Measurements from ENCODE around the gene MUC3A.
"Not testable (repeated sequence)": the region's sequence is repeated elsewhere in the genome, so short reads cannot be mapped to it uniquely, and the experiment has no call there.

The MUC3A gene

GRCh38 chr7:100991631-100992030 is 42.3 kb downstream of the MUC3A start:
- Histone ChIP-seq H3K4me2 (no peak overlapping the region), H3K36me3 (no peaks in the 10 kb centered on the region; a peak in 1 of 22 replicates), H3K27me3 (no peaks in the 10 kb centered on the region), H3K9ac (no peak overlapping the region), H3K27ac (no peak overlapping the region), H4K20me1 (no peaks in the 10 kb centered on the region), H3K4me3 (no peak overlapping the region), H3K4me1 (no peaks in the 10 kb centered on the region), H3K9me3 (replicated peaks in 1 of 11) (peaks cover 16 to 40% (median 23%) of the 10 kb centered on the region in 11 experiments; a peak in 21 of 22 replicates)
- TF ChIP-seq Cebpa-rat (IDR thresholded peaks at IDR 0.05): no peak

DNA sequence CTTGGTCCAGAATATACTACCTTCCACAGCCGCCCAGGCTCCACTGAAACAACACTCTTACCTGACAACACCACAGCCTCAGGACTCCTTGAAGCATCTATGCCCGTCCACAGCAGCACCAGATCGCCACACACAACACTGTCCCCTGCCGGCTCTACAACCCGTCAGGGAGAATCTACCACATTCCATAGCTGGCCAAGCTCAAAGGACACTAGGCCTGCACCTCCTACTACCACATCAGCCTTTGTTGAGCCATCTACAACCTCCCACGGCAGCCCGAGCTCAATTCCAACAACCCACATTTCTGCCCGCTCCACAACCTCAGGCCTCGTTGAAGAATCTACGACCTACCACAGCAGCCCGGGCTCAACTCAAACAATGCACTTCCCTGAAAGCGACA is 42.9 kb downstream of the MUC3A start:
- H3K4me1 ChIP-seq, H3K36me3 ChIP-seq, H3K4me2 ChIP-seq, H3K9ac ChIP-seq, H3K27ac ChIP-seq, H3K27me3 ChIP-seq, H4K20me1 ChIP-seq, H3K4me3 ChIP-seq: not testable (repeated sequence)
- peaks cover 16 to 40% (median 23%) of the 10 kb centered on the region in 11 experiments; a peak in 21 of 22 replicates for H3K9me3 ChIP-seq (replicated peaks in 1 of 11)

DNA sequence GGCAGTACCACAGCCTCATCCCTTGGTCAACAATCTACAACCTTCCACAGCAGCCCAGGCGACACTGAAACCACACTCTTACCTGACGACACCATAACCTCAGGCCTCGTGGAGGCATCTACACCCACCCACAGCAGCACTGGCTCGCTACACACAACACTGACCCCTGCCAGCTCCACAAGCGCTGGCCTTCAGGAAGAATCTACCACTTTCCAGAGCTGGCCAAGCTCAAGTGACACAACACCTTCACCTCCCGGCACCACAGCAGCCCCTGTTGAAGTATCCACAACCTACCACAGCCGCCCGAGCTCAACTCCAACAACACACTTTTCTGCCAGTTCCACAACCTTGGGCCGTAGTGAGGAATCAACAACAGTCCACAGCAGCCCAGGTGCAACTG is 45.3 kb downstream of the MUC3A start:
- not testable (repeated sequence) for H3K36me3 ChIP-seq, H3K4me1 ChIP-seq, H4K20me1 ChIP-seq, H3K4me3 ChIP-seq, H3K9ac ChIP-seq, H3K27ac ChIP-seq, H3K27me3 ChIP-seq, H3K4me2 ChIP-seq
- H3K9me3 ChIP-seq (replicated peaks in 1 of 11): peaks cover 16 to 39% (median 23%) of the 10 kb centered on the region in 11 experiments; a peak in 21 of 22 replicates

DNA sequence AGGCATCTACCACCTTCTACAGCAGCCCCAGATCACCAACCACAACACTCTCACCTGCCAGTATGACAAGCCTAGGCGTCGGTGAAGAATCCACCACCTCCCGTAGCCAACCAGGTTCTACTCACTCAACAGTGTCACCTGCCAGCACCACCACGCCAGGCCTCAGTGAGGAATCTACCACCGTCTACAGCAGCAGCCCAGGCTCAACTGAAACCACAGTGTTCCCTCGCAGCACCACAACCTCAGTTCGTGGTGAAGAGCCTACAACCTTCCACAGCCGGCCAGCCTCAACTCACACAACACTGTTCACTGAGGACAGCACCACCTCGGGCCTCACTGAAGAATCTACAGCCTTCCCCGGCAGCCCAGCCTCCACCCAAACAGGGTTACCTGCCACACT is 49.2 kb downstream of the MUC3A start:
- H3K4me1 ChIP-seq, H3K36me3 ChIP-seq, H3K9ac ChIP-seq, H4K20me1 ChIP-seq, H3K27me3 ChIP-seq, H3K4me2 ChIP-seq, H3K27ac ChIP-seq, H3K4me3 ChIP-seq: not testable (repeated sequence)
- H3K9me3 ChIP-seq (replicated peaks in 1 of 11): peaks cover 10 to 20% (median 12%) of the 10 kb centered on the region in 11 experiments; a peak in 20 of 22 replicates

DNA sequence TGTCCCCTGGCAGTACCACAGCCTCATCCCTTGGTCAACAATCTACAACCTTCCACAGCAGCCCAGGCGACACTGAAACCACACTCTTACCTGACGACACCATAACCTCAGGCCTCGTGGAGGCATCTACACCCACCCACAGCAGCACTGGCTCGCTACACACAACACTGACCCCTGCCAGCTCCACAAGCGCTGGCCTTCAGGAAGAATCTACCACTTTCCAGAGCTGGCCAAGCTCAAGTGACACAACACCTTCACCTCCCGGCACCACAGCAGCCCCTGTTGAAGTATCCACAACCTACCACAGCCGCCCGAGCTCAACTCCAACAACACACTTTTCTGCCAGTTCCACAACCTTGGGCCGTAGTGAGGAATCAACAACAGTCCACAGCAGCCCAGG is 50.0 kb downstream of the MUC3A start:
- not testable (repeated sequence) for H3K36me3 ChIP-seq, H3K4me2 ChIP-seq, H4K20me1 ChIP-seq, H3K9ac ChIP-seq, H3K27me3 ChIP-seq, H3K4me1 ChIP-seq, H3K27ac ChIP-seq, H3K4me3 ChIP-seq
- peaks cover 10 to 21% (median 12%) of the 10 kb centered on the region in 11 experiments; a peak in 20 of 22 replicates for H3K9me3 ChIP-seq (replicated peaks in 1 of 11)

DNA sequence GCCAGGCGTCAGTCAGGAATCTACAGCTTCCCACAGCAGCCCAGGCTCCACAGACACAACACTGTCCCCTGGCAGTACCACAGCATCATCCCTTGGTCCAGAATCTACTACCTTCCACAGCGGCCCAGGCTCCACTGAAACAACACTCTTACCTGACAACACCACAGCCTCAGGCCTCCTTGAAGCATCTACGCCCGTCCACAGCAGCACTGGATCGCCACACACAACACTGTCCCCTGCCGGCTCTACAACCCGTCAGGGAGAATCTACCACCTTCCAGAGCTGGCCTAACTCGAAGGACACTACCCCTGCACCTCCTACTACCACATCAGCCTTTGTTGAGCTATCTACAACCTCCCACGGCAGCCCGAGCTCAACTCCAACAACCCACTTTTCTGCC is 50.7 kb downstream of the MUC3A start:
- H3K4me2 ChIP-seq, H4K20me1 ChIP-seq, H3K4me3 ChIP-seq, H3K27me3 ChIP-seq, H3K36me3 ChIP-seq, H3K4me1 ChIP-seq, H3K9ac ChIP-seq, H3K27ac ChIP-seq: not testable (repeated sequence)
- peaks cover 10 to 27% (median 12%) of the 10 kb centered on the region in 11 experiments; a peak in 20 of 22 replicates for H3K9me3 ChIP-seq (replicated peaks in 1 of 11)

GRCh38 chr7:101002333-101002732 is 53.0 kb downstream of the MUC3A start:
- not testable (repeated sequence) for H3K4me3 ChIP-seq, H3K36me3 ChIP-seq, H3K27me3 ChIP-seq, H3K4me1 ChIP-seq, H3K27ac ChIP-seq, H3K4me2 ChIP-seq, H4K20me1 ChIP-seq, H3K9ac ChIP-seq
- peaks cover 10 to 27% (median 12%) of the 10 kb centered on the region in 11 experiments; a peak in 20 of 22 replicates for H3K9me3 ChIP-seq (replicated peaks in 1 of 11)

GRCh38 chr7:101007361-101007760 is 58.0 kb downstream of the MUC3A start:
- not testable (repeated sequence) for H3K27me3 ChIP-seq, H3K4me3 ChIP-seq, H3K27ac ChIP-seq, H3K4me1 ChIP-seq, H4K20me1 ChIP-seq, H3K9ac ChIP-seq, H3K4me2 ChIP-seq
- H3K36me3 ChIP-seq: peaks cover 0 to 22% (median 0%) of the 10 kb centered on the region in 11 experiments; a peak in 5 of 22 replicates
- peaks cover 4 to 23% (median 7%) of the 10 kb centered on the region in 11 experiments; a peak in 17 of 22 replicates for H3K9me3 ChIP-seq (replicated peaks in 1 of 11)

DNA sequence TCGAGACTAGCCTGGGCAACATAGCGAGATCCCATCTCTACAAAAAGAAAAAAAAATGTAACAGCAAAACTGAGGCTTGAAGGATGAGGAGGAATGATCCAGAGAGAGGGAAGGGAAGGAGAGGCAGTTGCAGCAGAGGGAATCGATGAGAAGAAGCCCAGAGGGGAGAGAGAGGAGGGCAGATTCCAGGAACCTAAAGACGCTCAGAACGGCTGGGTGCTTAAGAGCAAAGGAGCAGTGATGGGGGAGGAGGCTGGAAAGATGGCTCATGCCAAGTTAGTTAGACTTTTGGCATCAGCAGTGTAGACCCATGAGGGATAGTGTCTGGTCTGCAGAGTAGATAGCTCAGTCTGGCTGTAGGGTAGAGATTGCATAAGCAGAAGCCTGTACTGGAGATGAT is 60.3 kb downstream of the MUC3A start:
- no peaks in the 10 kb centered on the region for H3K27me3 ChIP-seq
- H4K20me1 ChIP-seq: peaks cover 0 to 7% (median 0%) of the 10 kb centered on the region in 11 experiments; a peak in 1 of 22 replicates

DNA sequence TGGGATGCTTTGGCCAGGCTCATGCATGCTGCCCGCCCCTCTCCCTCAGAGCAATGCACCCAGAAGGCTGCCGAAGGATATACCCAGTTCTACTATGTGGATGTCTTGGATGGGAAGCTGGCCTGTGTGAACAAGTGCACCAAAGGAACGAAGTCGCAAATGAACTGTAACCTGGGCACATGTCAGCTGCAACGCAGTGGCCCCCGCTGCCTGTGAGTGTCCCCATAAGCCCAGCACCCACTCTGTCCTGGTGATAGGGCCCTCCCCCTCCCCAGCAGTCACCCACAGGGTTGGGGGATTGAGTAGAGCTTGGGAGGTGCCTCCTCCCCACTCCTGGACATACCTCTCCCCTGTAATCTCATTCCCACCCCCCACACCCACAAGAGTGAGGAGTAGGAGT is 63.6 kb downstream of the MUC3A start:
- Histone ChIP-seq H3K27me3 (no peaks in the 10 kb centered on the region), H3K9ac (no peak overlapping the region), H4K20me1 (peaks cover 0 to 7% (median 0%) of the 10 kb centered on the region in 11 experiments; a peak in 1 of 22 replicates), H3K27ac (no peak overlapping the region), H3K4me1 (peaks cover 17 to 33% (median 20%) of the 10 kb centered on the region in 10 experiments), H3K36me3 (peaks cover 0 to 35% (median 0%) of the 10 kb centered on the region in 11 experiments; a peak in 7 of 22 replicates), H3K9me3 (replicated peaks in 1 of 11) (peaks cover 0 to 16% (median 0%) of the 10 kb centered on the region in 11 experiments; a peak in 2 of 22 replicates), H3K4me2 (peak overlapping the region in 2 of 11 experiments; percentile 9 to 14; a peak in 3 of 22 replicates), H3K4me3 (no peak overlapping the region)
- no peak for TF ChIP-seq Cebpa-rat (IDR thresholded peaks at IDR 0.05)

More for the DNA sequence above, 60.3 kb downstream of the MUC3A start:
- no peak overlapping the region for H3K4me3 ChIP-seq
- H3K9ac ChIP-seq: no peak overlapping the region
- H3K27ac ChIP-seq: no peak overlapping the region
- H3K9me3 ChIP-seq (replicated peaks in 1 of 11): peaks cover 0 to 20% (median 0%) of the 10 kb centered on the region in 11 experiments; a peak in 2 of 22 replicates
- no peak overlapping the region for H3K4me2 ChIP-seq
- peaks cover 0 to 13% (median 0%) of the 10 kb centered on the region in 10 experiments; a peak in 5 of 20 replicates for H3K4me1 ChIP-seq
- peaks cover 0 to 35% (median 0%) of the 10 kb centered on the region in 11 experiments; a peak in 7 of 22 replicates for H3K36me3 ChIP-seq
- no peak for TF ChIP-seq Cebpa-rat (IDR thresholded peaks at IDR 0.05)
